ENCODE results near the gene CISH.
A peak's percentile ranks its signal among the peaks of the same experiment; 100 is the strongest.

The CISH gene

DNA sequence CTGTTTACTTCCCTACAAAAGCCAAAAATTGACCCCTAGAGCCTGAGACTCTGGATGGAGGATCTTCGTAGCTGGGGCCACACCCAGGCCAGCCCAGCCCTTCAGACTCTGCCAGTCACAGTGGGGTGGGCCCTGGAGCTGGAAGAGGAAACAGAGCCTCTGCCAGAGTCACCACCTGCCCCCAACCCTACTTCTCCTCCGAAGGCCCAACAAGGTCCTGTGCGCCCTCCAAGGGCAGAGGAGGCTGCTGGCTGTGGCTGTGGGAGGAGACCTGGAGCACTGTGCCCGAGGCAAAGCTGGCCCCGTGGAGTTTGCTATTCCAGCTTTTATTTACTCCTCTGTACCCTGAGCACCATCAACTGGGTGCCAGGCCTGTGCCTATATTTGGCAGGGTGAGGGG, 19.0 kb downstream of the CISH start:
- DNase-seq: no peak

DNA sequence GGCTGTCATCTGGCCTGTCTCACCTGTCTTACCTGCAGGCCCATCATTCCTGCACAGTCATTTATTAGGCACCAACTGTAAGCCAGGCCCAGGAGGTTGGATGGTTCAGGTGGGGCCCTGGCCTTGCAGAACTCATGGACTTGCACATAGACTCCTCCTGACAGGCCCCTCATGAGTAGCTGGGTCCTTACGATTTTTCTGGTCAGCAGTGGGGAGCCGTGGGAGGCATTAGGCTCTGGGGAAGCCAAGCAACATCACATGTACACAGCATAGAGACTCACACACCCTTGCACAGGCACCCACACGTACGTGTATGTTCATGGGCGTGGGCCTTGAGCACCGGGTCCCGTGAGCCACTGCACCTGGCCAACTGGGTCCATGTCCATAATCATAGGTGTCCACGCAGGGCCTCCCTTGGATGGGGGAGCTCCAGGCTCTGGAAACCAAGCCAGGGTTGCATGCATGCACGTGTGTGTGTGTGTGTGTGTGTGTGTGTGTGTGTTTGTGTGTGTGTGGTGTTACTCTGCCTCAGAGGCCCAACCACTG, 20.3 kb downstream of the CISH start:
- no peak for DNase-seq

DNA sequence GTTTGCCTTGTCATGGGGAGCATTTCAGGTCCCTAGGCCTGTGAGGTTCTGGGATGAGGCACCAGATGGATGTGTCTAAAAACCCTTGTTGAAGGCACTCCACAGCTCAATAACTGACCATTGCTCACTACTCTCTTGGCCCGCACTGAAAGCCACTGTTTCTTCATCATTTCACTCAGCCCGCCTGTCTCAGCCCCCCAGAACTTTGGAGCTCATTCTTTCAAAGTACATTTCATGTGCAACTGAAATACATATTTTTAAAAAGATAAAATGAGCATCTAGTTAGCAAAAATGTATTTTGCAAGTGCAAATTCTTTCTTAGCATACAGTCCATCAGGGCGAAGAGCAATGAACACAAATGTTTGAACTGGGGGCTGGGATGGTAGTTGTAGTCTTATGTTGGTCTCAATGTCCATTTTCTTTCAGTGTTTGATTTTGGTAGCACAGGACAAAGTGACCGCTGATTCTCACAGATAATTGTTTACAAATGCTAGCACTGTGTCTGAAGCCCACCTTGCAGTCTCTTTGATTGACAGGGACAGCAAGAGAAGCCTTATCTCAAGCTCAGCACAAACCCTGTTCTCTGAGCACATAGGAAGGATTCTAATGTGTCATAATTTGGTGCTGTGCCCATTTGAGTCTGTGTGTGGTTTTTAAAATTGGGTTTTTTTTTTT, 22.7 kb downstream of the CISH start:
- no peak for DNase-seq

DNA sequence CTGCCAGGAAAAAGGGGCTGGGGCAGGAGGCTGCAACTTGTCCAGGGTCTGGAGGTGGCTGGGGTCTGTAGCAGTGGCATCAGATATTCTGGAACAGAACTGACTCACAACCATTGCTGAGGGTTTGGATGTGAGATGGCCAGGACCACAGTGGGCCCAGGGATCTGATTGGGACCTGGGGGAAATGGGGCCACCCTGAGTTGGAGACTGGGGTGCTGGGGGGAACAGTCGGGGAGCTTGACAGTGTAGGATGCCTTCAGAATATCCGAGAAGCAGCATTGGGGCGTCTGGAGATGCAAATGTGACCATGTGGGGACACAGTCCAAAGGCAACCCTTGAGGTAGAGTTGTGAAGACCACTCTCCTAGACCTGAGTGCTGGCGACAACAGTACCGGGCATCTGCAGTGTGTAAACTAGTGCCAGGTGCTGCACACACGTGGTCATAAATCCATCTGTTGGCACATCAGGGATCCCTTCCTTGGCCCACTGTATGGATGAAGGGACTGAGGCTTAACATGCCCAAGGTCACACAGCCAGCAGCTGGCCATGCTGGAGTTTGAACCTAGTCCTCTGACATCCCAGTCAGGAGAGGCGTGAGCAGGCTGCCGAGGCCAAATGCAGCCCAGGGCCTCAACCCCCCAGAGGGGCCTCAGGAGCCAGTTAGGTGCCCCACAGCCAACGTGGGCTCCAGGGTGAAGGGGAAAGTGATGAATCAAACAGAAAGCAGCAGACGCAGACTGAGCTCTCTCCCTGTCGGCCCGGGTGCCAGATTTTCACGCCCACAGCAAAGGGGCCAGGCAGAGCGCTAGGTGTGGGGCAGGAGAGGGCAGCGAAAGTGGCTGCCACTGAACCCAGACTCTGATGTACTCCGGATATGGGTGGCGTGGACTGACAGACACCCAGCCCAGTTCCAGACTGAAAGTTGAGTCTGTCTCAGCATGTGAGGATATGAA, 23.5 kb downstream of the CISH start:
- DNase-seq: no peak

DNA sequence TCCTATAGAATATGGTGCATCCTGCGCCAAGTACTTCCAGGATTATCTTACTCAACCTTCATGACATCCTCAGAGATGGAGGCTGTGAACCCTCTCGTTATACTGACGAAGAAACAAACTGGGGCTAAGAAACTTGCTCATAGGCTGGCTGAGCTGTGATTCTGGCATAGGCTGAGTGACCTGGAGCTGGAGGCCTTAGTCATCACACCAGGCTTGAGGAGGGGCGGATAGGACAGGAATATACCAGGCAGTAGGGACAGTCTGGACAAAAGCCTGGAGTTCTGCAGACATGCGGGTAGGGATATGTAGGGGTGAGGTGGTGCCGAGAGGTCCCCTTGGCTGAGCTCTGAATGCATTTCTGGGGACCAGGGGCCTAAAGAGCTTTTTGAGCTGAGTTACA, 24.2 kb downstream of the CISH start:
- no peak for DNase-seq

DNA sequence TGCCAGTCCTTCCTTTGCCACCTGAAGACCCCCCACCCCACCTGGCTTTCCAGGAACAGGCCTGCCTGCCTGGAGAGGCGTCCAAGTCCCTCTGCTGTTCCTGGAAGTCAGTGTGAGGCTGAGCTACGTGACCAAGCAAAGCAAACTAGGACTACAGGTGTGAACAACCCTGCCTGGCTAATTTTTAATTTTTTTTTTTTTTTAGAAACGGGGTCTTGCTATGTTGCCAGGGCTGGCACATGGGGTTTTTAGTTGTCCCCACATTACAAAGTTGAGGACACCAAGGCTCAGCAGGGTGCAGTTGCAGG, 24.9 kb downstream of the CISH start:
- no peak for DNase-seq

DNA sequence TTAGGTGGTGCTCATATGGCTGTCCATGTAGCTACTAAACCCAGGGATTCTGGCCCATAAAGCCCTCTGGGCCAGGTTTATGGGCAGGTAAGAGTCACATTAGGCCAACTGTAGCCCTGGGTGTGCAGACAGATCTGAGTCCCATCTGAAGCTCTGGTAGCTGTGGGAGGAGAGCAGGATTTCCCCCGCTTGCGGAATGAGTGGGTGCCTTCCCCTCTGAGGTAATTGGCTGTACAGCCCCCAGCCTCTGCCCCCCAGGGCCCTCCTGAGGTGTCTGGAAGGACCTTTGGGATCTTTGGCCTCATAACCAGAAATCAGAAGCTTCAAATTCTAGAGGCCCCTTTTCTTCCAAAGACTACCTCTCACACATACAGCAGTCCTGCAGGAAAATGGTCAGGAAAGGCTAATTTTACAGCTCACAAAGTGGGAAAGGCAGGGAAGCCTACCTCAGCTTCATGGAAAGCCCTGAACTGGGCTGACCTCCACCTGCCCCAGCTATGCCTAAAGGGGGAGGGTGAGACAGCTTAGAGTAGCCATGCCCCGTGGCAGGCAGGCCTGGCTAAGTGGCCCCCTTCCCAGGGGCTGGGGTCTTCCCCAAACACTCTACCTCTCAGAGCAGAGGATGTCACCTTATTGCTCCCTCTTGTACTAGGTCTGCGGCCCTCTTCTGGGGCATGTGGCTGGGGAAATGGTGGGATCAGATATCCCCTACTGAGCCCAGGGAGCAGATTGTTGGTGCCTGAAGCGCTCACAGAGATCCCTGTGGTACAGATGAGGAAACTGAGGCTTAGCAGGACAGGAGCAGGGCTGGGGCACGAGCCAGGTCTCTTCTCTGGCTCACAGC, 25.4 kb downstream of the CISH start:
- DNase-seq: no peak

DNA sequence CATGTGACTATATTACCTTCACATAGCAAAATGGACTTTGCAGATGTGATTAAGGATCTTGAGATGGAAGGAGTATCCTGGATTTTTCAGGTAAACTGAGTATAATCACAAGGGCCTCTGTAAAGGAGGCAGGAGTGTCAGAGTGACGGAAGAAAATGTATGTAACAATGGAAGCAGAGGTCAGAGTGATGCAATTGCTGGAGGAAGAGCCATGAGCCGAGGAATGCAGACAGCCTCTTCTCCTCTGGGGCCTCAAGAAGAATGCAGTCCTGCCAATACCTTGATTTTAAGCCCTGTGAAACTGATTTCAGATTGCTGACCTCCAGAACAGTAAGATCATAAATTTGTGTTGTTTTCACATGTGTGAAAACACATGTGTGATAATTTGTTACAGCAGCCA, 27.2 kb downstream of the CISH start:
- DNase-seq: no peak

DNA sequence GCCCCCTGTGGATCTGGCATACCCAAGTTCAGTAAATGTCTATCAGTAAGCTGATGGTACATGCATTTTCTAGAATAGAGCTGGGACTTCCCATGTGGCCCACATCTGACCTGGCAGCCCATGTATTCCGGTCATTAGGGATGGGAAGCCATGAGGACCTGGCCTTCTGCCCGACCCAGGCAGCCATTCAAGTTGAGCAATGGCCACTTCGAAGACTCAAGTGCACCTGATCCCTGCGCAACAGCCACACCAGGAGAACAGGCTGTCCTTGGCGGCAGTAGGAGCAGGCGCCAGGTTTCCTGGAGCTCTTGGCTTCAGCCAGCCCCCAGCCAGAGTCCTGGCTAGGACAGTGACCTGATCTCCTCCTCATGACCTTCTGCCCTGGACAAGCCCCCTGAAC, 27.7 kb downstream of the CISH start:
- no peak for DNase-seq

DNA sequence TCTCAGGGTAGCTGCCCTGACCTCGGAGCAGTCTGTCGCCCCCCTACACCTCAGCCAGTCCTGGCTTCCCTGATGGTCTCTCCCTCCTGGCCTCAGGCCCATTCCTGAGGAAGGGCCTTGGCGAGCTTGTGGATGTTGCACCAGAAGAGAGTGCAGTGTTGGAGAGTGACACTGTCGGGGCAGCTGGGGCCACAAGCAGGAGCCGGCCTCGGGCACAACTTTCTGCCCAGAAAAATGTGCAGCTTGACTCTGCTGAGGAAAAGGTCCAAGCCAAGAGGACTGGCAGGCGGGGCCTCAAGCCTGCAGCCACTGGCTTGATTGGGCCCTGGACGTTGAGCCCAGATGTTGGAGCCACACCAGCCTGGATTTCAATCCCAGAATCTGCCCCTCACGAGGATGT, 29.5 kb downstream of the CISH start:
- DNase-seq: no peak

DNA sequence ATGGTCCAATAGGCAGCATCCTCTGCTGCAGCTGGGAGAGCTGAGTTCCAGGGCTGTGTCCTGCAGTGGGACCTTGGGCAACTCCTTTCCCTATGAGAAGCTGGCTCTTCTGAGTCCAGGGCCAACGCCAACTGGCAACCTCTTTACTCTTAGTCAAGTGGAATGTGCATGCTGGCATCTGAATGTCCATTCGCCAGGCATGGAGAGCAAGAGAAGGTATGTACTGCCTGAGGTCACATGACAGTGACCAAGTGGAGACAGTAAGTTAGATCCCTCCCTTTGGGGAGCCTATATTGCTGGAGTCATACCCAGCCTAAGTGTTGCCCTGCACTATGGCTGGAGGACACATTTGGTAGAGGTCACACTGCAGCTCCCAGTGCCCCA, 30.1 kb downstream of the CISH start:
- DNase-seq: no peak

DNA sequence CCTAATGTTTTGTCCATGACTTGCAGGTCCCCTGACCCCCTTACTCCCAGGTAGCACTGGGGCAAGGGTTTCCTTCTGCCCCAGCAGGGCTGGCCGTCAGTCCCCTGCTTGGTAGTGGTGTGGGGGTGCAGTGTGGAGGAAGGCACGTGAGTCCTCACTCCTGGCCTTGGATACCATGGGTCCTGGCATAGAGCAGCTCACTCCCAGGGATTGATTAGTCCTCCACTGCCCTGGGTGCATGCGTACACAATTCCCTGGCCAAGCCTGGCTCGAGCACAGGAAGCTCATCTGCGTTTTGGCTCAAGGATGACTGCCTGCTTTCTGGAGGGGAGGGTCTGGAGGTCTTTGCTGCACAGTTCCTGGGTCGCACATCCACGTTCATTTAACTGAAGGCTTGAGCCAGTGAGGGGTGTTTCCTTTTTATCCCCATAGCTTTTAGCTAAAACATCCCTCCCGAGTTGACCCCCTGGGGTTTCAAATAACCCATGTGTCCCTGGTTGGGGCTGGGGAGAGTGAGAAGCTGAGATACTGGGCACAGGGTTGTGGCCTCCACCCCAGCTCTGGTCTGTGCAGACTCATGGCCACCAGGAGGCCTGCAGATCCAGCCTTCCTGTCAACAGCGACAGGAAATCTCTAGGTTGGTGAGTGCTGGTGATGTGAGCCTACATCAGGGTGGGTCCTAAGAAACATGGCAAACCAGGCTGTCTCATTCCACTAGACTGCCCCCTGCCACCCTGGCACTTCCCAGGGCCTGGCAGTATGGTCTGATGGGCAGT, 30.7 kb downstream of the CISH start:
- no peak for DNase-seq

DNA sequence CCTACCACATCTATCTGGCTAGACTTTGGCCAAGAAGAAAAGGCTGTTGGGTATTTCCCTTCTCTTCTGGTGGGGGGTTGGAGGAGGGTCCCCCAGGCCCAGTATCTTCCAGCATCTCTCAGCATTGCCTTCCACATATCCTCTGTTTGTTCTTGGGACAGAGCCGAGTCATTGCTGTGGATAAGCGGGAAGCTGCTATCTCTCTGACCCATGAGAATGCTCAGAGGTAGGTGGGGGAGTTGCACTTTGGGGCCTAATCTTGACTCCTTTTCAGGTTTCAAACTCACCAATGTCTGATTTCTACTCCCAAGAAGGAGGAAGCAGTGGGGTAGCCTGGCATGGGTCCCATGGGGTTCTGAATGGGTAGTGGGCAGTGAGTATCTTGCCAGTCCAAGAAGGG, 34.2 kb downstream of the CISH start:
- DNase-seq: no peak

DNA sequence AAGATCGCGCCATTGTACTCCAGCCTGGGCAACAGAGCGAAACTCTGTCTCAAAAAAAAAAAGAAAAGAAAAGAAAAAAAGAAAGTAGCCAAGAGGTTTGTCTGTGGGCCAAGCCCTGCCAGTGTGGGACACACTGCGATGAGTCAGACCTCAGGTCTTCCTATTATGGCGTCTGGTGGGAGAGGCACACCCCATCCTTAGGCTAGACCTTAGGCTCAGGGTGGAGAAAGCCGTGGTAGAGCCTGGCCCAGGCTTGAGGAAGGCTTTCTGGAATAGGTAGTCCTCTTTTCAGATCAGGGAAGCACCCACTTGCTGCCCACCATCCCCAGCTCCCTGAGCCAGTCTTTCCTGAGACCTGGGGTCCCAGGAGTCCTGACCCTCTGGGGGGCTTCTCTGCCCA, 36.2 kb downstream of the CISH start:
- no peak for DNase-seq

DNA sequence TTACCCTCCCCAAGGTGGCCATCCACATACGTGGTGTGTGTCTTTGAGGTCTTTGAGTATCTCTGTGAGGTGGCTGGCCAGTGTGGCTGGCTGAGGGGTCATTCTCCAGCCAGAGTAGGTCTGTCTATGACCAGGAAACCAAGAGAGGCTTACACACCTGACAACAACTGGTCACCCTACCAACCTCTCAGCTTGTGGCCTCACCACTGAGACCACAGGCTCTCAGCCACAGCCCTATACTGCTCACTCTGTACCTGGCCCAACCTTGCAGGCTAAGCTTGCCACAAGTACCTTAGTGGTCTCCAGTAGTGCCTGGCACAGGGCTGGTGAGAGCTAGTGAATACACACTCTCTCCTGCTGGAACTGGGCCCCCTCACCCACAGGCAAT, 37.1 kb downstream of the CISH start:
- DNase-seq: no peak

DNA sequence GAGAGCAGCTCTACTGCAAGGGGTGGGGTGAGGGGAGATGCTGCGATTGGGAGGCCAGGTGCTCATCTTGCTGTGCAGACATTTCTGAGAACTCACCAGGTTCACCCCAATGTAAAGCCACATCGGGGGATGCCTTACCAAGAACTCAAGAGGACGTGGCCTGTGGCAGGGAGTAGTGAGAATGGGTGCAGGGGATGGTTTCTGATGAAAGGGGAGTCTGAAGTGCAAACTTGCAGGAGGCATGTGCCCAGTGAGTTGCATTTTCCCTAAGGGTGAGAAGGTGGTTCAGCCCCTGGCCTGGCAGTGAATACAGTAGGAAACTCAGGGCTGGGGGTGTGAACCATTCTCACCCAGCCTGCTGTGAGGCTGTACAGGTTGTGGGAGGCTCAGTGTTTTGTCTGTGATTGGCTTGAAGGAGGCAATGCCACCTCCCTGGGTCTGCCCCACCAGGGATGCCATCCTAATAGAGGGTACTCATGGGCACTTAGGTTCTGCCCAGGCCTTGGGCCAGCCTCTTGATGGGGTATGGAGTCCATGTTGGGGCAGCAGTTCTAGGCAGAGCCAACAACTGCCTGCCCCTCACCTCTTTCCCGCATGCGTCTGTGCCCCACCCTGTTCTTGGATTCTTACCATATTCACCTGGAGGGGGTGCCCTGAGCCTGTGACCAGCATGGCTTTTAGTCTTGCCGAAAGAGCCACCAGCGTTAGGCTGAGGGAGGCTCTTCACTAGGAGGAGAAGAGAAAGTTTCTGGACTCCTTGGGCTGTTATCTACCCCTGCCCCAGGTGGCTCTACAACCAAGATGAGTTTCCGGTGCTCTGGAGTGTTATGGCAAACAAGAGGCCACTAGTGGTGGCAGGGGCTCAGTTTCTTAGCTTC, 37.8 kb downstream of the CISH start:
- DNase-seq: no peak

DNA sequence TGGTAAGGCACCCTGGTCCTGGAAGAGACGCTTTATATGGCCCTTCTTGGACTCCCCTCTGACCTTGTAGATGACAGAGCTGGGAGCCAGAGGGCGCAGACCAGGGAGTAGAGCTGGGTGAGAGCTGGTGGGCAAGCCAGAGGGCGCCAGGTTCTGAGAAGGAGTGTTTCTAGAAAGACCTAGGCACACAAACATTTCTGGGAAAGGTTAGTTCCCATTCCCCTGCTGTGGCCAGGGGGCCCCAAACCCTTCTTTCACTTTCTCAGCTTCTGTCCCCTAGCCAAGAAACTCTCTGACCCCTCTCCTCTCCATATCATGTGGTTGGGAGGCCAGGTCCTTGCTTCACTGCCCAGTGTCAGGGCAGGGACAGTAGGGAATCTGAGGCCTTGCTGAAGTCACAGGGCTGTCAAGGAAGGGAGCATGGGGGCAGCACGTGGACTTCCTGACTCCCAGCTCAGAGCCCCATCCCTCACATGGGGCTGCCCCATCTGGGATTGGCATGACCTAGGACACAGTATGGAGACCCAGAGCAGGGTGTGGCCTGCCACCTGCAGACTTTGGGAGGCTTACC, 38.7 kb downstream of the CISH start:
- no peak for DNase-seq

DNA sequence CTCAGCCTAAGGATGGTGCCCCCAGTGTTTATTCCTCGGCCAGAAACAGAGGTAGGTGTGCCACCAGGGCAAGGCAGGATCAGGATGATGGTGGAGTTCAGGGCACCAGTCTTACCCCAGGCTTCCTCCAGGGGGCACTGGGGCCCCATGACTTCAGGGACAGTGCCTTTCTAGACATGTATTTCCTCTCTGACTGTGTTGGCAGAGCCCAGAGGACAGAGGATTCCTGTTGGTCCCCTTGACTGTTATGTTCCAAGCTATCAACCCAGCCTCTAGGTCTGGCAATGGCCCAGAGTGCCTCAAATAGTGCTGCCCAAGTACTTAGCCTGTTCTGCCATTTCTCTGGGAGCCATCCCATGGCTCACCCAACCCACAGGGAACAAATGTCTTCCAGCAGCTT, 39.4 kb downstream of the CISH start:
- peak in 1 of 2 experiments; percentile 47 for DNase-seq

DNA sequence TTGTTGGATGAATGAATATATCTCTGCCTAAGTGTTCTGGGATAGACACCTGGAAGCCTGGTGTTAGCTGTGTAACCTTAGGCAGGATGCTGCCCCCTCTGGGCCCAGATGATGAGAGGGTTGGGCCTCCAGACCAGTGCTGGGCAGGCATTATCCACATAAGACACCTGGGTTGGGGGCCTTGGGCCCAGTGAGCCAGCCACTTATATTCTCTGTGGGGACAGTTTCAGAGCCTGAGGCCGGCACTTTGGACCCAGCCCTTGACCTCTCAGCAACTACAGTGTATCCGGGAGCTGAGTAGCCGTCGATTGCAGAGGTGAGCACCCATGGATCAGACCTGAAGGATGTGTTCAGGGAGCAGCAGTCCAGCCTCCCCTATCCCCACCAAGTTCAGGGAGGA, 40.1 kb downstream of the CISH start:
- DNase-seq: no peak

DNA sequence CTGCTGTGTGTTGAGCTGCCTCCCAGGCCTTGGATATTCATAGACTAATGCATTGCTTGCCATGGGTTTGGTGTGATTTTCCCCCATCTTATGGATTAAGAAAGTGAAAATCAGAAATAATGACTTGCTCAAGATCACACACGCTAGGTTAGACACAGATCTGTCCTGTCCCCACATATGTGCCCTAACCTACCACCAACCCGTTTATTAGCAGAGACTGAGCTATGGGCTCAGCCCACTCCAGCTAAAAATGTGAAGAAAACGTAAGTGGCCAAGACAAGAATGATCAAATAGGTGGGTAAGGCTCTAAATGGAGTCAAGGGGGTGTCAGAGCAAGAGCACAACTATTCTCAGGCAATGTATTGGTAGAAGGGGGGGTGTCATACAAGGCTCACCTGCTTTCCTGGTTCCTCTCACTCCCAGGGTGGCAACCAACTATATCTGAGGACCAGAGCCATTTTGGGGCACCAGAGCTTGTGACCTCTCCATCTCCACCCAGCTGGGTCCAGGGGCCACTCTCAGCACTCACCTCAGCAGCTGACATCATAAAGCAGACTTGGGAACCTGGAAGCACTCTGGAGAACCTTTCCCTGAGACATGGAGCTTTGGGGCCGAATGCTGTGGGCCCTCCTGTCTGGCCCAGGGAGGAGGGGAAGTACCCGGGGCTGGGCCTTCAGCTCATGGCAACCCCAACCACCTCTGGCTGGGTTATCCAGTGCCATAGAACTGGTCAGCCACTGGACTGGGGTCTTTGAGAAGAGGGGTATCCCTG, 40.9 kb downstream of the CISH start:
- DNase-seq: no peak
